Lower leg skin (tissue), 4 donors: ENCODE data around the gene MEF2C. TPM values are rescaled to one million over a fixed set of nuclear protein-coding genes. Genes with fewer than 3 reads are reported as not detected.

Experiments
- DNase-seq, 2 donors: peaks; one replicate each; pipeline ENCODE4 v3.0.0-alpha.2; 2019; ENCODE audit warnings: low spot score in 2 of 2
- H3K4me3 ChIP-seq: fragments of 200-600 bp; sonication (generic); 2 replicates; pipeline ENCODE4 v1.5.1; 2017; ENCODE audit warnings: mild to moderate bottlenecking, low read depth; ENCODE audit not compliant: poor library complexity, severe bottlenecking
- POLR2A ChIP-seq, 2 donors: fragments of 450-650 bp; IDR thresholded peaks; one replicate each; pipeline ENCODE4 v1.6.1; 2016 to 2017; ENCODE audit warnings: antibody characterized with exemption in 2 of 2, mild to moderate bottlenecking in 1 of 2, moderate library complexity in 1 of 2
- WGBS, 2 donors: methylation state at CpG; one replicate each; pipeline ENCODE4 v1.1.5; 2018; 5-methylcytosine and 5-hydroxymethylcytosine counted together
- intact Hi-C: fragments of 100-400 bp; cut with DNase I; formaldehyde crosslinking; loops from one replicate; pipeline ENCODE4 v1.15.0; 2023; ENCODE audit warnings: low total_unique reads
- total RNA-seq, 4 donors: library from RNA; depleted of rRNA; stranded (reverse); fragments of >200 nt; gene quantifications; one replicate each; pipeline ENCODE4 v1.1.0, GENCODE V29; 2016
- TF ChIP-seq, protein P1 (sequence below), 3 donors: fragments of 450-650 bp; IDR thresholded peaks; one replicate each; pipeline ENCODE4 v1.5.1; 2016; ENCODE audit warnings: antibody characterized with exemption in 3 of 3, mild to moderate bottlenecking in 3 of 3, moderate library complexity in 2 of 3

Gene MEF2C
- total RNA-seq, 4 donors from 2014 or later, result 2.4 to 15.5 (median 8.1) TPM

DNA sequence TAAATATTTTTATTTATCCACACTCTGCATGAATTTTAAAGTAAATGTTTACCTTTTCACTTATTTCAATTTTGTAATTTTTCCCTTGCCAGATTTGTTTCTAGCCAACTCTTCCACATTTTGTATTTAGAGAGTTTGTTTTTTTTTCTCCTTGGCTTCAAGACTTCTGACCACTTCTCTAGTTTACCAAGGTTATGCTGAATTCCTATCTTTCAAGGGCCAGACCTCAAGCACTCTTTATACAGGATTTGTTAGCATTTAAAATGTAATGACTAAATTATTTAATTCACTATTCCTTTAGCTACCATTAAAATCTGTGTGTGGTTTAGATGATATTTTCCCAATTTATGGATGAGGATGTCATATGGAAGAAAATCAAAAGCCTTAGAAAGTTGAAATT is 42.5 kb downstream of the MEF2C start:
- intact Hi-C loops, result no loop called here
- no peak overlapping the region for H3K4me3 ChIP-seq
- TF ChIP-seq POLR2A (IDR thresholded peaks at IDR 0.05), result no peak
- TF ChIP-seq, protein P1, sequence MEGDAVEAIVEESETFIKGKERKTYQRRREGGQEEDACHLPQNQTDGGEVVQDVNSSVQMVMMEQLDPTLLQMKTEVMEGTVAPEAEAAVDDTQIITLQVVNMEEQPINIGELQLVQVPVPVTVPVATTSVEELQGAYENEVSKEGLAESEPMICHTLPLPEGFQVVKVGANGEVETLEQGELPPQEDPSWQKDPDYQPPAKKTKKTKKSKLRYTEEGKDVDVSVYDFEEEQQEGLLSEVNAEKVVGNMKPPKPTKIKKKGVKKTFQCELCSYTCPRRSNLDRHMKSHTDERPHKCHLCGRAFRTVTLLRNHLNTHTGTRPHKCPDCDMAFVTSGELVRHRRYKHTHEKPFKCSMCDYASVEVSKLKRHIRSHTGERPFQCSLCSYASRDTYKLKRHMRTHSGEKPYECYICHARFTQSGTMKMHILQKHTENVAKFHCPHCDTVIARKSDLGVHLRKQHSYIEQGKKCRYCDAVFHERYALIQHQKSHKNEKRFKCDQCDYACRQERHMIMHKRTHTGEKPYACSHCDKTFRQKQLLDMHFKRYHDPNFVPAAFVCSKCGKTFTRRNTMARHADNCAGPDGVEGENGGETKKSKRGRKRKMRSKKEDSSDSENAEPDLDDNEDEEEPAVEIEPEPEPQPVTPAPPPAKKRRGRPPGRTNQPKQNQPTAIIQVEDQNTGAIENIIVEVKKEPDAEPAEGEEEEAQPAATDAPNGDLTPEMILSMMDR (IDR thresholded peaks at IDR 0.05), result no peak
- DNase-seq, result no peak

DNA sequence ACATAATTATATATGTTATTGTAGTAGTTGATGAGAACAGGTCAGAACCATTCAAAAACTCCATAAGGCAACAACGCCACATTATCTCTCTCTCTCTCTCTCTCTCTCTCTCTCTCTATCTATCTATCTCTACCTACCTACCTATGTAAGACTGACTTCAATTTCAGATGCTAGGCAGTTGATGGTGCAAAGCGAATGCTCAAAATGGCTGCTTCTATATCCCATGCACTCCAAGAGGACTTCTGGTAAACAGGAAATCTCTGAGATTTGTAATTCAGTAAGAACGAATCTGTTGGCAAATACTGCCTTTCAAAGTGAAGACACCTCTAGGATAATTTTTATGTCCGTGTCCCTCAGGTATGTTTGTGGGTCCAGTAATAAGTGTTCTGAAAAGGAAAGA is 43.7 kb downstream of the MEF2C start:
- H3K4me3 ChIP-seq, result no peak overlapping the region
- DNase-seq, result no peak
- no peak for TF ChIP-seq POLR2A (IDR thresholded peaks at IDR 0.05)
- TF ChIP-seq, protein P1 (IDR thresholded peaks at IDR 0.05), result no peak
- 85 to 87% methylated on average over 4 of the region's 4 CpGs for WGBS, 2 donors
- intact Hi-C loops, result no loop called here

DNA sequence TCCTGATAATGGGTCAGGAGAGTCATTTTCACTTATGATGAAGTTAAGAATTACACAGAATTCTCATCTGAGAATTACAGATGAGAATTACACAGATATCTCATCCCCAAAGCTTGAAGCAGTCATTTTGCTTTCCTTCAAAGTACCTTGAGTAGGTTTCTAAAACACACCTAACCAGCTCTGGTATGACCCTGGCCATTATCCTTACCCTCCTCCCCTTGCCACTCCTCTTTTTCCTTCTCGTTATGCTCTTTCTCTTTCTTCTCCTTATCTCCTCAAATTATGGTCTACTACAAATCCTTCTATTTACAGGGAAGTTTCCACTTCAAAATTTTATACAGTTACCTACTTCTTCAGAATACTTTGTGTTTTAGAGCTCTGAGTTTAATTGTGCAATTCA is 44.5 kb downstream of the MEF2C start:
- no peak for DNase-seq
- TF ChIP-seq, protein P1 (IDR thresholded peaks at IDR 0.05), result no peak
- no peak for TF ChIP-seq POLR2A (IDR thresholded peaks at IDR 0.05)
- H3K4me3 ChIP-seq, result no peak overlapping the region
- intact Hi-C loops, result no loop called here
- 38 to 74% methylated on average over 1 of the region's 1 CpG for WGBS, 2 donors

DNA sequence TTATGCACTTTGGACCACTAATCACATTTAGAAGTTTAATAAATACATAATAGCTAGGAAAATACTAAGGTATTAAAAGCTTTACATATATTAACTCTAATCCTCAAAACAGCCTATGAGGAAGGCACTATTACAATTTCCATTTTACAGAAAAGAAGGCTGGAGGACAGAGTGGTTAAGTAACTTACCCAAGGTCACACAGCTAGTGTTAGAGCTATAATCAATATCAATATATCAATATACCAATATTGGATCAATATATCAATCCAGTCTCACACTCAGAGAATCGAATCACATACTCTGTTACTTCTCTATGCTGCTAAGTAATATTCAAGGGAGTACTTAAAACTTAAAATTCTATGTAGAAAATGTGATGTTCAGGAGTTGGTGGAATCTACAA is 45.2 kb downstream of the MEF2C start:
- TF ChIP-seq, protein P1 (IDR thresholded peaks at IDR 0.05), result no peak
- TF ChIP-seq POLR2A (IDR thresholded peaks at IDR 0.05), result no peak
- no peak overlapping the region for H3K4me3 ChIP-seq
- no peak for DNase-seq
- intact Hi-C loops, result no loop called here
- 88 to 92% methylated on average over 1 of the region's 1 CpG for WGBS, 2 donors

DNA sequence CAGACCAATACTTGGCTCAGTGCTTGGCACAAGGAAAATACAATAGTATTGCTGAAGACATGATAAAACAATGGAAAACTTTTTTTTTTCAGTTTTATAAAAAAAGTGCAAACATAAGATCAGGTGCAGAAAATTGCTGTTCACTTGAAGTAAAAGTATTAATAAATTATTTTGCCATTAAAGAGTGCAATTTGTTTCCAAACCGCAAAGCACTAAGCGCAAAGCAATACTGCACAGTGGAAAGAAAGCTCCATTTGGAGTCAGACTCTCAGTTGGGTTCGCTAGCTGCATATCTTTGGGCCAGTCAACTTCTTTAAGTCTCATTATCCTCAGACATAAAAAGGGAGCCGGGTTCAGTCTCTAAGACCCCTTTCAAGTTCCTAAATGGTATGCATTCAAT is 45.8 kb downstream of the MEF2C start:
- no peak overlapping the region for H3K4me3 ChIP-seq
- 94 to 97% methylated on average over 4 of the region's 4 CpGs for WGBS, 2 donors
- intact Hi-C loops, result no loop called here
- TF ChIP-seq, protein P1 (IDR thresholded peaks at IDR 0.05), result no peak
- TF ChIP-seq POLR2A (IDR thresholded peaks at IDR 0.05), result no peak
- no peak for DNase-seq

DNA sequence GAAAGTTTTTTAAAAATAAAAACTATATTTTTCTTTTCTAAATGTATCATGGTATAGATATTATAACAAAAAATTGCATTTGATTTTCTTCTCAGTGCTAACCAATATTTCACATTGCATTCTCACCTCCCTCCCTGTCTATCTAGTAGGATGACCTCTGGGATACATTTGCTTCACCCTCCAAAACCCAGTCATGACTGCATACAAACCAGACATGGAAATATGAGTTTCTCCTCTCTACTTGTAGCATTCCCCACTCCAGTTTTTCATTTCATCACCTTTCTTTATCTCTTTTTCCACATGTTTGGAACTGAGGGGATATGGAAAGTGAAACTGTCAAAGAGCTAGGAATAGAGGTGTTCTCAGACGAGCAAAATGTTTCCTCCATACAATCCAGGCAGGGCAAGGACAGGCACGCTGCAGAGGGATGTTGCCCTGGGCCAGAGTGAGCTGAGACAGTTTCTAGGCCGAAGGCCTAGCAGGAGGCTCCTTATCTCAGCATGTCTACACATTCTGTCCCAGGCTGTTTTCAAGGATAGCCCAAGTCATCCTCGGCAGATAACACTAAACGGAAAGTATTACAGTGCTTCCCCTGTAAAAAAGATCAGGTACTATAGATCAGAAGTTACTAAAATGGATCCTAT is 46.7 kb downstream of the MEF2C start:
- DNase-seq, result no peak
- 22 to 28% methylated on average over 5 of the region's 5 CpGs for WGBS, 2 donors
- intact Hi-C loops, result no loop called here
- TF ChIP-seq, protein P1 (IDR thresholded peaks at IDR 0.05), result no peak
- no peak for TF ChIP-seq POLR2A (IDR thresholded peaks at IDR 0.05)
- H3K4me3 ChIP-seq, result no peak overlapping the region
